Measurements from ENCODE around the gene BEST3.
"Not testable (repeated sequence)": the region's sequence is repeated elsewhere in the genome, so short reads cannot be mapped to it uniquely, and the experiment has no call there.

Gene BEST3

DNA sequence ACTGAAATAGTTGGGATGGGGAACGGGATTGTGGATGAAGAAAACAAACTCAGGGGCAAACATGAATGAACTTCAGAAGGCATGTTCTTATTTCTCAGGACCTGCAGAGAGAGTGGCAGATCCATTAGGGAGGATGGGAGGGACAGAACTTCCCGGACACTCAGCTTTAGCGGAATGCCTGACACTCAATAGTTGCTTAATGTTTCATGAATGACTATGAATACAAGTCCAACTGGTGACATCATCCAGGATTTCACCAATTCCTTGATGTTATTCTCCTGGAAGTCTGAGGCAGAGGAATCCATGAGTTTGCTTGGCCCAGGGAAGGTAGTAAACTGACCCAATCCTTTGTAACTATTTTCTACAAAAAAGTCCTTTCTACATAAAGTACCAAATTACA, 50.6 kb downstream of the BEST3 start:
- DNase-seq (ENCODE audit: low spot score): no peak

DNA sequence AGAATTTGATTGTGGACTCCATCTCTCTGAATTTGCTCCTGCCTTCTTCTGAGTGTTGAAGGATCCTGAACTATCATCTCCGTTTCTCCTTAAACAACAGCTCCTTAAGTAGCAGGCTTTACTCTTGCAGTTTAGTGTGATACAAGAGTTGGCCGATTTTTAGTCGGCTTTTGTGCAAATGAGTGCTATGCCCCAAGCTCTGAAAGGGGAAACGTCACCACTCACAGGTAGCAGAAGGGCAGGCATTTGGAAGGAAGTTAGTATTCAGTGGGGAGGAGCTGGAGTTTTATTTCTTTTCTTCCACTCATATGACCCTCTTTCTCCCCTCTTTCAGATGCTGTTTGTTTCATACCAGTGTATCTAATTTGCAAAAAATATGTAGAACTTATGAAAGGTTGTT, 51.9 kb downstream of the BEST3 start:
- no peak for DNase-seq (ENCODE audit: low spot score)

DNA sequence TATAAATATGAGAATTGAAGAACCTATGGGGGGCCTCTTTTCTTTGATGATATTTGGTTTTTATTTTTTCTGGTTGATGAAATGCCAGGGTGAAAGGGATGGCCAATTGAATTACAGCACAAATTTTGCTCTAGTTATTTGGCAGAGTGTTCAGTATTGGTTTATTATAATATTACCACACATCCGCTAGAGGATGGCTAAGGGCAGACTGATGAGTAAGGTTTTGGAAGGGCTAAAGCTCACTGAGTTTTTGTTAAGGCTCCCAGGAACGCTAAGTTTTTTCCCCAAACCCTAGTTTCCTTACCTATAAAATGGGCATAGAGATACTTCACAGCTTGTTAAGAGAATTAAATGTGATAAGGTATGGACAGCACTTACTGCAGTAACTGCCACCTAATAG, 54.1 kb downstream of the BEST3 start:
- DNase-seq (ENCODE audit: low spot score): no peak

DNA sequence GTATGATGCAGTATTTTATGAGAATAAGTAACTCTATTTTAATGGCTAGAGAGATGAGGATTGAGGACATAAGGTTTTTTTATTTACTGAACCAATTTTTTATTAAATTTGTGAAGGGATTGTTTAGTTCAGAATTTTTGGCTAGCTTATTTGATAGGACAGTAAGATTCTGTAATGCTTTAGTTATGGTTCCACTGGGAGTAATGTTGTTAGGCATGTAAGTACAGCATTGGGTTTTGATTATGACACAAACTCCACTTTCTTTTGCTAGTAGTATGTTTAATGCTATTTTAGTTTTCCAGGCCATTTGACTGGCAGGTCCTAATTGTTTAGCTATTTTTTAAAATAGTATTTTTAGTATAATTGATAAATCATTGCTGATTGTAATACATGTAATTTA, 54.6 kb downstream of the BEST3 start:
- no peak for DNase-seq (ENCODE audit: low spot score)

DNA sequence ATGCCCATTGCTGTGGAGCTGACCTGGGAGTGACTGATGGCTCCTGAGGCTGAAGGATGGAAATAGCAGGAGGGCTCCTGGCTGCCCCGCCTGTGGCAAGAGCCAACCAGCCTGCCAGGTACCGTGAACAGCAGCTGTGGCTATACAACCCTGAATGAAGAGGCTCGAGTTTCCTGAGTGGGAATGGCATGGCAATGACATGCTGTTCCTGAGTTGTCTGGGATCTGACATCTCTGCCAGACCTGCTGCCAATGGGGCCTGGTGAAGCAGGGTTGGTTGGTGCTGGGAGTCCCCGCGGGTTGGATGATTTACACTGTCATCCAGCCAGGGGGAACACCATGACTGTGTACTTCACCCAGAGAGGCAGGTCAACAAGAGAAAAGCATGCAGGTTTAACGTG, 56.6 kb downstream of the BEST3 start:
- no peak for DNase-seq (ENCODE audit: low spot score)

DNA sequence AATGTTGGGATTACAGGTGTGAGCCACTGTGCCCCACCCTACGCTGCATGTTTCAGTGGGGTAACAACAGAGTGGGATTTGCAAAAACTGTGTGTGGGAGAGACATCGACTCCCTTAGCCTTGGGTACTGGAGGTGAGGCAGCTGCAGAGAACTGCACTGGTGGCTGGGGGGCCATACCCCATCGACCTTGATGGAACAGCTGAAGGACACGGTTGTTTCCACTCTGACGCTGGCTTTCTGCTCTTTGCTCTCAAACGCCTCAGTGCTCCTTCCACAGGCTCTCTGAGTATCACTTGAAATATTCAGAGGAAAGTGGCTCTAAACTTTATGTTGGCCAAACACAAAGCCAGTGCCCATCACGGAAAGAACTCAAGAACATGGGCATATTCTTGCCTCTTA, 57.6 kb downstream of the BEST3 start:
- no peak for DNase-seq (ENCODE audit: low spot score)

DNA sequence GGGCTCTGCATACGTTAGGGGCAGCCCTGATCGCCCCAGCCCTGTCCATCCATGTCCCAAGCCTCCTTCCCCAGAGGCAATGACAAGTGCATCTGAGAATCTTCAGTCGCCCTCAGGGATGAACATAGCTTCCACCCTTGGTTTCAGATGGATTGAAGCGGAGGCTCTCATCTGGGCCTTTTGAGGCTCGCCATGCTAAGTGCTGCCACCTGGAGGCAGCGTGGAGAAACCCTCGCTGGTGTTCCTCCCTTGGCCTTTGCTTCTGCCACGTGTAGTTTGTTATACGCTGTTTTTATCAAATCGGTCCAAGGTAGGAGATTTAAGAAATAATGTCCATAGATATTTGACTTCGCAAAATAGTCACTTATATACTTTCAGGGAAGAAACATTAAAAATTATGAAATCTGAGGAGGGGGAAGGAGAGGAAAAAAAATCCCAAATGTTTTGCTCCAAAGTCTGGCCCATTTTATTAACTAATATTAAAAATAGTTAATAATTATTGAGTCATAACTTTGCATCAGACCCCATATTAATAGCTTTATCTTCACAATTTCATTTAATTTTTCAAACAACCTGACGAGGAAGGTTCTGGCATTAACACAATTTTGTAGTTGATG, 59.6 kb downstream of the BEST3 start:
- peak; percentile 51 for DNase-seq (ENCODE audit: low spot score)

DNA sequence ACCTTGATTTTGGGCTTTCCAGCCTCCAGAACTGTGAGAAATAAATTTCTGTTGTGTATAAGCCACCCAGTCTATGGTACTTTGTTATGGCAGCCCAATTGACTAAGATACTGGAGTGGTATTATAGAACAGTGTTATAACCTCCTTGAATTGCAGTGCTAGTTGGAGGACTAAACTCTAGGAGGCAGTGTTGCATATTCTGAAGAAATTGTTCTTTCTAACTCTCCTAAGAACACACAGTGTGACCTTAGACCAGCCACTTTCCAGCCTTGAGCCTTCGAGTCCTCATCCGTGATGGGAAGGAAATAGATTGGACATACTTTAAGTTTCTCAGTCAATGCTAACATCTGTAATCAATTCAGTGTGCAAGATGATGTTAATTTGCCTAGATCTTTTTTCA, 66.0 kb downstream of the BEST3 start:
- no peak for DNase-seq (ENCODE audit: low spot score)

DNA sequence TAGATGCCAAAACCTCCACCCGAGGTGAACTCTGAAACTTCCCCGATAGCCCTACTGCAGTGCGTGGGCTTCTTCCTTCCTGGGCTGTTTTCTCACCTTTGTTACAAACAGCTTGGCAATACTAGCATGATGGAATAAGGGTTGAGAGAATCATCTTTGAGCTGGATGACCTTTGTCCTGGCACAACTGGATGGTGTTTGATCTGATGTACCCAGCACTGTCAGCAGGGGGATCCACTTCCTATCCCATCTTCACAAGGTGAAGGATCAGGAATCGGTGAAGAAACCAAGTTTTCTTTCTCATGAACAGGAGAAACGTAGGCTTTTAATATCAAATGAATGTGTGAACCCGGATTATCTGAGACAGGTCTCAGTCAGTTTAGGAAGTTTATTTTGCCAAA, 68.9 kb downstream of the BEST3 start:
- DNase-seq (ENCODE audit: low spot score): peak; percentile 3

DNA sequence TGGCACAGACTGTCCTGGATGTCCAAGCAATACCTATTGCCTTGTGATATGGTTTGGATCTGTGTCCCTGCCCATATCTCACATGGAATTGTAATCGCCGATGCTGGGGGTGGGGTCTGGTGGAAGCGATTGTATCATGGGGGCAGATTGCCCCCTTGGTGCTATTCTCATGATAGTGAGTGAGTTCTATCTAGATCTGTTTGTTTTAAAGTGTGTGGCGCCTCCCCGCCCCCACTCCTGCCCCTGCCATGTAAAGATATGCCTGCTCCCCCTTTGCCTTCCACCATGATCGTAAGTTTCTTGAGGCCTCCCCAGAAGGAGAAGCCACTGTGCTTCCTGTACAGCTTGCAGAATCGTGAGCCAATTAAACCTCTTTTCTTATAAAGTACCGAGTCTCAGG, 71.6 kb downstream of the BEST3 start:
- DNase-seq (ENCODE audit: low spot score): no peak

DNA sequence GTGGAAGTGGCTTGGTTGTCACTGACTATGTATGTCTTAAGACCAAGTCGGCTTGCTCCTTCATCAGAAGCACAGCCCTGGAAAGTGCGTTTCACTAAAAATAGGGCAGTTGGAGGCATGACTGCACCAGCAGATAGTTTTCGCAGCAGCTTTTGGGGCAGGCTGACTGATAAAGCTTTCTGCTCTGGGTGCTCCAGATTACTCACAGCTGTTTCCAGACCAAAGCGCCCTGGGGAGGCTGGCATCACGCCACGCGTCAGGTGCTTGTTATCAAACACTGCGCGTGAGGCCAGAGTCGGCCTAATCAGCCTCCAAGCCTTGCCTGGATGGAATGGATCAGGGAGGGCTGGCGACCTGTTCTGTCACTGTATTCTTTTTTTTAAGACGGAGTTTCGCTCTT, 75.1 kb downstream of the BEST3 start:
- DNase-seq (ENCODE audit: low spot score): no peak

DNA sequence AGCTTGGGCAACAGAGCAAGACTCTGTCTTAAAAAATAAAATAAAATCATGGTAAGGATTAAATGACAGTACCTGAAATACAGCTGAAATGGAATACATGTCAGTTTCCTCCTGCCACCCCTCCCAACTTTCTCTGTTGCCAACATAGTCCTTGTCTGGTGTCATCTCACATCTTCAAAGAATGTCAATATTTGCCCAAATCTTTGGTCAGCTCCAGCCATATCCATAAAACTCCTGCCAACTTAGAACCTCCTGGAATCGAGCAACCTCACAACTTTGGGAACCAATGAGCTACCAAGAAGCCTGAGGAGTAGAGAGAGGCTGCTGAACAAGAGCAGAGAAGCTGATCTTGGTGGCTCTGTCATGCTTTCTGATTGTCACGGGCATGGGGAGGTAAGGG, 77.6 kb downstream of the BEST3 start:
- DNase-seq (ENCODE audit: low spot score): no peak

DNA sequence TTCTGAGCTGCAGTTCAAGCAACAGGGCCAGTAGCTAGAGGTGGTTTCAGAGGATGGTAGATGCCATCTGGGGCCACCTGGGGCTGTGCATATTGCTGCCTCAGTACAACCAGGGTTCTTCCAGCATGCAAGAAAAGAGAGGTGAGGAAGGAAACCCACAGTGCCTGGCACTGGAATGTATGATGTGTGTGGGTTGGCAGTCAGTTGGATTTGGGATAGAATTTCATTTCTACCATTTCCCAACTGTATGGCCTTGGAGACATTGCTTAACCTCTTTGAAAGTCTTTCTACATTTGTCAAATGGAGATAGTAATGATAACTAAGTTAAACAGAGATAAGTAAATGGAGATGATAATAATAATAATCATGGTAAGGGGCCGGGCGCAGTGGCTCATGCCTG, 78.2 kb downstream of the BEST3 start:
- DNase-seq (ENCODE audit: low spot score): no peak

DNA sequence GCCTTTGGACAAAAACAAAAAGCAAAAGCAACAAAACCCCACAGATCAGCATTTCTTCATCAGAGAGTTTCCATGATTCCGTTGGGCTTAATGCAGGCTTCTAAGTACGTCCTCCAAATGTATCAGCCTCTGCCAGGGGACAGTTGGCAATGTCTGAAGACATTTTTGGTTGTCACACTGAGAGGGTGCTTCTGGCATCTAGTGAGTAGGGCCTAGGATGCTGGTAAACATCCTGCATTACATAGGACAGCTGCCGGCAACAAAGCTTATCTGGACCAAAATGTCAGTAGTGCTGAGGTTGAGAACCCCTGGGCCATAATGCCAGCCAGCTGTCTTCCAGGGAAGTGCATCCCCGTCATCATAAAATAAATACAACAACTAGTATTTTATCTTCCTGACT, 79.0 kb downstream of the BEST3 start:
- DNase-seq (ENCODE audit: low spot score): no peak

DNA sequence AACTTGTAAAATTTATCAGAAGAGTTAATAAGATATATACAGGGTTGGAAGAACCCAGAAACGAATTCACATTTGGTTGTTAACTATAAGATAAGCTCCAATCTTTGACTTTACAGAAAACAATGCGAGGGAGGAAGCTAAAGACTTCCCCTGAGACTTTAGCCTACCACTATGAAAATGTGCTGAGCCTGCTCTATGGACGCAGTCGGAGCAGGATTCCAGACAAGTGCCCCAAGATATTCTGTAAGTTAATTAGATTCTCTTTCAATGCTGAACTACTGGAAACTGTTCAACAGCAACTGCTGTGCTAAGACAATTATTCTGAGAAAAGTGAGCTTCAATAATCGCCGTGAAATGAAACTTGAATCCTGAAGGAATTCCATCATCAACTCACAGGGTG, 80.1 kb downstream of the BEST3 start:
- no peak for DNase-seq (ENCODE audit: low spot score)

DNA sequence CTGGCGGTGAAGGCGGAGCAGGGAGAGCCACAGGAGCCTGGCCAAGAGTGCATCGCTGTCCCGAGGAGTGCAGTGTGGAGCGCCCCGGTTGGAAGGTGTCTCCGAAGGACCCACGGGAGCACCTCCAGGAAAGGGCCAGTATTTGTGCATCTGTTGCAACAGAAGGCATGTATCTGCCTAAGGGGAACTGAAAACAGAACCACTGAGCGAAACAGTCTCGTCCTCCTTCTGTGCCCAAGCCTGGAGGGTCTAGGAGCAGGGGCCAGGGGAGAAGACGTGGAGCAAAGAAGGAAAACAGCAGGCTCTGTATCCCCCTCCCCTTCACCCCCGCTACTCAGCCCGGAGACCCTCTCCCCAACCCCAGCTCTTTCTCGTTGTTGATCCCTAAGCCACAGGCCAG, 83.1 kb downstream of the BEST3 start:
- DNase-seq (ENCODE audit: low spot score): no peak

DNA sequence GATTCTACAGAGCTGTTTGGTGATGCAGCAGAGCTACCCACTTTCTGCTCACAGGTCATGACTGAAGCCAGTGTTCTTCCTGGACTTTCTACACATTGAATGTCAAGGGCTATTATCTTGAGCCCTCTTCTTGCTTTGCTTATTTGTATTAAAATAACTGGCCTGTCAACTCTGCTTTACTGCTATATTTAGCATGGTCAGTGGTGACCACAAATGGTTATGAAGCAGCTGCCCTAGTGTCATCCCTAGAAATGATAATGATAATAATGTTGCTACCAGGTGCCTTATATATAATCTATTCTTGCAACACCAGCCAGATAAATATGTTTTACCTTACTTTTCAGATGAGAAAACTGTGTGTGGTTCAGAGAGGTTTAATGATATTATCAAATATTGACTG, 85.8 kb downstream of the BEST3 start:
- no peak for DNase-seq (ENCODE audit: low spot score)

DNA sequence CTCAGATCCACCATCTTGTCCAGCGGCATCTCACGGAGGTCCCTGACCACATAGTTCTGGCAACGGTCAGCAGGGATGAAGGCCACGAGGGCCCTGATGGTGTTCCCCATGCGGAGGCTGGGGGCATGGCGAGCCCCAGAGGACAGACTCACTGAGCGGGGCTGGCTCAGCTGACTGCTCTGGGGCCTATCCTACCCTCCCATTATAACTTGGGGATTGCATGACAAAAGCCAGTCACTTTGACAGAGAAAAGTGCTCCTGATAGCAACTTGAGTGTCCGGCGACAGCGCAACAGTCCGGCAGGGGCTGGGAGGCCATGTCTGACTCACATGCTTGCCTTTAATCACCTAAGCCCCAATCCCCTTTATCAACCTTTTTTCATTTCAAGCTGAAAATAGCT, 88.4 kb downstream of the BEST3 start, which contains the start of gene LRRC10:
Gene LRRC10 (minus strand): TSS at position 179 of the 400 bp plus-strand sequence. CDS start 69 bp downstream, at position 110.
- no peak for DNase-seq (ENCODE audit: low spot score)

DNA sequence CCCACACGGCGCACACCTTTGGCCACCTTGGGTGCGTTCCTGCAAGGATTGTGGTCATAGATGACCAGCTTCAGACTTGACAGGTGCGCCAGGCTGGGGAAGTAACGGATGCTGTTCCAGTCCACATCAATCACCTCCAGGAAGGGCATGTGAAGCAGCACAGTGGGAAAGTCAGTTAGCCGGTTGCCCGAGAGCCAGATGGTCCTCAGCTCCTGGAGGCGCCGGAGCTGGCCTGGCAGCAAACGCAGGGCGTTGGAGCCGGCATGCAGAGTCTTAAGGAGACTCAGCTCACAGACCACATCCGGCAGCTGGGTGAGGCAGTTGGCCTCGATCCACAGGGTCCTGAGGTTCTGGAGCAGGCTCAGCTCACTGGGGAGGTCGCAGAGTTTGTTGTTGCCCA, 89.0 kb downstream of the BEST3 start:
- no peak for DNase-seq (ENCODE audit: low spot score)

DNA sequence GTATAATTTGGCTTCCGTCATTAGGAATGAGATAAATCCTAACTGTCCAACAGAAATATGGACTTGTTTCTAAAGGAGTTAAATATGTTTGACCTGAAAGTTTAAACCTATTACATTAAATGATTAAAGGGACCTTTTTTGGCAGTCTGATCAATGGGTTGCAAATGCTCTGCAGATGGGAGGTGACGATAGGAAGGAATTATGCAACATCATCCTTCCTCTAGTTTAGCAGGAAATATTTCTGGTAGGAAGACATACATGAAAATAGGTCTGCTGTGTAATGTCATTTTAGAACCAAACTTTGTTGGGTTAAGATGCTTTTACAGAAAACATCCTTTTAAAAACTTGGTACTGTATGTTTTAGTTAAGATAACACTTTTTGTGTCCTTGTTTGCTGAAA, 91.0 kb downstream of the BEST3 start:
- no peak for DNase-seq (ENCODE audit: low spot score)

DNA sequence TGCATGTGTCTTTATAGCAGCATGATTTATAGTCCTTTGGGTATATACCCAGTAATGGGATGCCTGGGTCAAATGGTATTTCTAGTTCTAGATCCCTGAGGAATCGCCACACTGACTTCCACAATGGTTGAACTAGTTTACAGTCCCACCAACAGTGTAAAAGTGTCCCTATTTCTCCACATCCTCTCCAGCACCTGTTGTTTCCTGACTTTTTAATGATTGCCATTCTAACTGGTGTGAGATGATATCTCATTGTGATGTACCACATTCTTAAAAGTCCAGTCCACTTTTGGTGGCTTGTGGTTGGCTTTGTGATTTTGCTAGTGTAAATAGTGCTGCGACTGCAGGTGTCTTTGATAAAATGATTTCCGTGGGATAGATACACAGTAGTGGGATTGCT, 94.8 kb downstream of the BEST3 start:
- not testable (repeated sequence) for DNase-seq (ENCODE audit: low spot score)
